ENCODE results near the gene BRME1.

The BRME1 gene

GRCh38 chr19:13888281-13888680 is 17.6 kb downstream of the BRME1 start:
- no peak for TF ChIP-seq TAF1 (IDR thresholded peaks at IDR 0.05; ENCODE audit: low read depth)
- no peak for TF ChIP-seq EGR1 (IDR thresholded peaks at IDR 0.05)
- no peak for TF ChIP-seq TCF12 (IDR thresholded peaks at IDR 0.05; ENCODE audit: low read depth)
- no peak for TF ChIP-seq RAD21 (IDR thresholded peaks at IDR 0.05; ENCODE audit: low read depth)
- no peak for TF ChIP-seq ZBTB7A (IDR thresholded peaks at IDR 0.05; ENCODE audit: low read depth)
- TF ChIP-seq USF1 (IDR thresholded peaks at IDR 0.05) = no peak
- TF ChIP-seq CEBPB (IDR thresholded peaks at IDR 0.05) = no peak
- TF ChIP-seq REST (IDR thresholded peaks at IDR 0.05; ENCODE audit: low read depth) = no peak
- no peak for TF ChIP-seq CREB1 (IDR thresholded peaks at IDR 0.05; ENCODE audit: low read depth)
- no peak for TF ChIP-seq NFIC (IDR thresholded peaks at IDR 0.05)
- TF ChIP-seq MAX (IDR thresholded peaks at IDR 0.05) = no peak
- TF ChIP-seq YY1 (IDR thresholded peaks at IDR 0.05; ENCODE audit: low read depth) = no peak
- TF ChIP-seq FOXM1 (IDR thresholded peaks at IDR 0.05; ENCODE audit: borderline replicate concordance, low read depth) = no peak
- no peak for TF ChIP-seq TEAD4 (IDR thresholded peaks at IDR 0.05)
- no peak for TF ChIP-seq EP300 (IDR thresholded peaks at IDR 0.05; ENCODE audit: borderline replicate concordance)

GRCh38 chr19:13887517-13887916 is 18.4 kb downstream of the BRME1 start:
- TF ChIP-seq YY1 (IDR thresholded peaks at IDR 0.05; ENCODE audit: low read depth) = no peak
- no peak for TF ChIP-seq FOXM1 (IDR thresholded peaks at IDR 0.05; ENCODE audit: borderline replicate concordance, low read depth)
- TF ChIP-seq USF1 (IDR thresholded peaks at IDR 0.05) = no peak
- no peak for TF ChIP-seq ZBTB7A (IDR thresholded peaks at IDR 0.05; ENCODE audit: low read depth)
- no peak for TF ChIP-seq NFIC (IDR thresholded peaks at IDR 0.05)
- TF ChIP-seq TCF12 (IDR thresholded peaks at IDR 0.05; ENCODE audit: low read depth) = no peak

- no peak for TF ChIP-seq REST (IDR thresholded peaks at IDR 0.05; ENCODE audit: low read depth)
- TF ChIP-seq TAF1 (IDR thresholded peaks at IDR 0.05; ENCODE audit: low read depth) = no peak
- no peak for TF ChIP-seq RAD21 (IDR thresholded peaks at IDR 0.05; ENCODE audit: low read depth)
- TF ChIP-seq YY1 (IDR thresholded peaks at IDR 0.05; ENCODE audit: low read depth) = no peak
- no peak for TF ChIP-seq EP300 (IDR thresholded peaks at IDR 0.05; ENCODE audit: borderline replicate concordance)
Observed at GRCh38 chr19:13887018-13887436, 18.9 kb downstream of the BRME1 start.

GRCh38 chr19:13885826-13886365 is 20.0 kb downstream of the BRME1 start:
- TF ChIP-seq USF1 (IDR thresholded peaks at IDR 0.05) (no peak), FOXM1 (IDR thresholded peaks at IDR 0.05; ENCODE audit: borderline replicate concordance, low read depth) (no peak), TAF1 (IDR thresholded peaks at IDR 0.05; ENCODE audit: low read depth) (no peak), YY1 (IDR thresholded peaks at IDR 0.05; ENCODE audit: low read depth) (no peak), RAD21 (IDR thresholded peaks at IDR 0.05; ENCODE audit: low read depth) (no peak), EGR1 (IDR thresholded peaks at IDR 0.05) (no peak), CREB1 (IDR thresholded peaks at IDR 0.05; ENCODE audit: low read depth) (no peak), TEAD4 (IDR thresholded peaks at IDR 0.05) (no peak), NFIC (IDR thresholded peaks at IDR 0.05) (no peak), ZBTB7A (IDR thresholded peaks at IDR 0.05; ENCODE audit: low read depth) (no peak)

- no peak for TF ChIP-seq TEAD4 (IDR thresholded peaks at IDR 0.05)
- peak; percentile 36; the same call in 1 of the 2 replicates for TF ChIP-seq MAX (IDR thresholded peaks at IDR 0.05)
Observed at GRCh38 chr19:13884726-13885591, 21.0 kb downstream of the BRME1 start.

Measured in Ishikawa (cell line).